ENCODE measurements around the gene NFATC2.

GRCh38 chr20:51449498-51450220, 92.9 kb downstream of the NFATC2 start:
- TF ChIP-seq RCOR1 (IDR thresholded peaks at IDR 0.05; ENCODE audit: insufficient replicate concordance, low read length) = no peak
- TF ChIP-seq, protein P1, sequence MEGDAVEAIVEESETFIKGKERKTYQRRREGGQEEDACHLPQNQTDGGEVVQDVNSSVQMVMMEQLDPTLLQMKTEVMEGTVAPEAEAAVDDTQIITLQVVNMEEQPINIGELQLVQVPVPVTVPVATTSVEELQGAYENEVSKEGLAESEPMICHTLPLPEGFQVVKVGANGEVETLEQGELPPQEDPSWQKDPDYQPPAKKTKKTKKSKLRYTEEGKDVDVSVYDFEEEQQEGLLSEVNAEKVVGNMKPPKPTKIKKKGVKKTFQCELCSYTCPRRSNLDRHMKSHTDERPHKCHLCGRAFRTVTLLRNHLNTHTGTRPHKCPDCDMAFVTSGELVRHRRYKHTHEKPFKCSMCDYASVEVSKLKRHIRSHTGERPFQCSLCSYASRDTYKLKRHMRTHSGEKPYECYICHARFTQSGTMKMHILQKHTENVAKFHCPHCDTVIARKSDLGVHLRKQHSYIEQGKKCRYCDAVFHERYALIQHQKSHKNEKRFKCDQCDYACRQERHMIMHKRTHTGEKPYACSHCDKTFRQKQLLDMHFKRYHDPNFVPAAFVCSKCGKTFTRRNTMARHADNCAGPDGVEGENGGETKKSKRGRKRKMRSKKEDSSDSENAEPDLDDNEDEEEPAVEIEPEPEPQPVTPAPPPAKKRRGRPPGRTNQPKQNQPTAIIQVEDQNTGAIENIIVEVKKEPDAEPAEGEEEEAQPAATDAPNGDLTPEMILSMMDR (conservative IDR thresholded peaks at IDR 0.05; ENCODE audit: low read depth, low read length) = no peak
- no peak for TF ChIP-seq POLR2A (IDR thresholded peaks at IDR 0.05; ENCODE audit: low read depth, low read length)
- no peak for TF ChIP-seq CEBPB (IDR thresholded peaks at IDR 0.05; ENCODE audit: low read depth, low read length)
- TF ChIP-seq FOS (IDR thresholded peaks at IDR 0.05; ENCODE audit: low read depth, low read length) = no peak
- TF ChIP-seq MAFK (IDR thresholded peaks at IDR 0.05; ENCODE audit: low read depth, low read length) = no peak

Measured in IMR-90 (cell line).